GM19043 (cell line): ENCODE results near the gene CDH4.
"Not testable (repeated sequence)": the region's sequence is repeated elsewhere in the genome, so short reads cannot be mapped to it uniquely, and the experiment has no call there.

ENCODE experiments used
- ATAC-seq: cut with Tn5 transposase; IDR thresholded peaks from one replicate; pipeline ENCODE4 v1.9.1; 2021; ENCODE audit warnings: low read depth; ENCODE audit not compliant: unreplicated experiment

The CDH4 gene

GRCh38 chr20:61478611-61479305 is 226.7 kb downstream of the CDH4 start:
- no peak for ATAC-seq

- not testable (repeated sequence) for ATAC-seq
These were observed 227.4 kb downstream of the CDH4 start for GRCh38 chr20:61479433-61479832.

GRCh38 chr20:61480158-61480825 is 228.2 kb downstream of the CDH4 start:
- no peak for ATAC-seq

- no peak for ATAC-seq
These were observed 230.2 kb downstream of the CDH4 start for GRCh38 chr20:61482056-61482887.

- ATAC-seq: no peak
These were observed 230.8 kb downstream of the CDH4 start for GRCh38 chr20:61482901-61483300.

- no peak for ATAC-seq
These were observed 231.4 kb downstream of the CDH4 start for GRCh38 chr20:61483336-61484067.

GRCh38 chr20:61486198-61486597 is 234.1 kb downstream of the CDH4 start:
- ATAC-seq: no peak

GRCh38 chr20:61487346-61487996 is 235.4 kb downstream of the CDH4 start:
- ATAC-seq: no peak

GRCh38 chr20:61487997-61488371 is 235.9 kb downstream of the CDH4 start:
- ATAC-seq: no peak

GRCh38 chr20:61490721-61491120 is 238.7 kb downstream of the CDH4 start:
- ATAC-seq: no peak

- ATAC-seq: no peak
These were observed 240.0 kb downstream of the CDH4 start for GRCh38 chr20:61492065-61492464.

GRCh38 chr20:61493798-61494305 is 241.8 kb downstream of the CDH4 start:
- ATAC-seq: no peak

- ATAC-seq: no peak
These were observed 242.9 kb downstream of the CDH4 start for GRCh38 chr20:61494763-61495575.

GRCh38 chr20:61497029-61497627 is 245.1 kb downstream of the CDH4 start:
- ATAC-seq: no peak

GRCh38 chr20:61499859-61500554 is 247.9 kb downstream of the CDH4 start:
- no peak for ATAC-seq

- no peak for ATAC-seq
These were observed 248.8 kb downstream of the CDH4 start for GRCh38 chr20:61500791-61501321.

- ATAC-seq: no peak
These were observed 250.4 kb downstream of the CDH4 start for GRCh38 chr20:61502433-61502832.

- ATAC-seq: no peak
These were observed 251.0 kb downstream of the CDH4 start for GRCh38 chr20:61503106-61503505.
